Hematopoietic multipotent progenitor cell (in vitro differentiated cells): Measurements from ENCODE around the gene CEP126. TPM values are rescaled to one million over a fixed set of nuclear protein-coding genes. Genes with fewer than 3 reads are reported as not detected.

Experiments
- DNase-seq, 3 donors: peaks; one replicate each; pipeline ENCODE4 v3.0.0-alpha.2; 2011 to 2015; ENCODE audit warnings: low read depth in 2 of 3, low spot score in 2 of 3
- total RNA-seq: library from RNA; depleted of rRNA; stranded (reverse); fragments of >200 nt; gene quantifications from one replicate; pipeline ENCODE4 v1.2.3, GENCODE V29; 2012

Gene CEP126
- total RNA-seq, 1 donor, result 1.3 TPM

GRCh38 chr11:102006835-102007566 is 92.2 kb downstream of the CEP126 start:
- no peak for DNase-seq

GRCh38 chr11:102007567-102008437 is 93.0 kb downstream of the CEP126 start:
- DNase-seq, result peak in 2 of 3 donors; percentile 15 to 66

- no peak for DNase-seq
Measured at GRCh38 chr11:102010776-102011494, 96.1 kb downstream of the CEP126 start.

- peak in 1 of 3 donors; percentile 5 for DNase-seq
Measured at GRCh38 chr11:102012946-102013345, 98.1 kb downstream of the CEP126 start.

GRCh38 chr11:102014756-102015155 is 99.9 kb downstream of the CEP126 start:
- DNase-seq, result no peak

GRCh38 chr11:102017026-102017425 is 102.2 kb downstream of the CEP126 start:
- no peak for DNase-seq

GRCh38 chr11:102026217-102026616 is 111.4 kb downstream of the CEP126 start:
- no peak for DNase-seq

- DNase-seq, result no peak
Measured at GRCh38 chr11:102026959-102027358, 112.1 kb downstream of the CEP126 start.

- DNase-seq, result no peak
Measured at GRCh38 chr11:102036757-102037156, 121.9 kb downstream of the CEP126 start.

- no peak for DNase-seq
Measured at GRCh38 chr11:102046841-102047240, 132.0 kb downstream of the CEP126 start.

- DNase-seq, result peak in 2 of 3 donors; percentile 14 to 27
Measured at GRCh38 chr11:102047305-102047924, 132.6 kb downstream of the CEP126 start, which contains the start of gene CFAP300. TSS of gene CFAP300 (plus strand) at chr11:102047437. CDS start at chr11:102047471, 34 bp downstream.

Other genes with a start within 250 kb of the CEP126 start
- gene ANGPTL5, start 1.5 kb downstream of the CEP126 start, total RNA-seq, result not detected
- gene CFAP300, start 132.4 kb downstream of the CEP126 start, total RNA-seq, result not detected
- gene YAP1, start 195.4 kb downstream of the CEP126 start, total RNA-seq, result not detected